OCI-LY7 (cell line): ENCODE data around the gene ANKRD35.

Experiments used
- CTCF ChIP-seq: fragments of 200-600 bp; sonication (generic); conservative IDR thresholded peaks from 2 replicates; pipeline ENCODE4 v1.5.1; 2014; ENCODE audit warnings: mild to moderate bottlenecking, antibody characterized with exemption, low read length, moderate library complexity, mixed read lengths
- EZH2phosphoT487 ChIP-seq: fragments of 200-600 bp; sonication (generic); IDR thresholded peaks from 2 replicates; pipeline ENCODE4 v1.6.1; 2018; ENCODE audit warnings: low read depth, borderline replicate concordance, mild to moderate bottlenecking, mixed run types, antibody characterized with exemption, low read length, moderate library complexity, mixed read lengths

- TF ChIP-seq CTCF (no peak), EZH2phosphoT487 (no peak)
Measured at GRCh38 chr1:145847827-145848226, 37.8 kb downstream of the ANKRD35 start.
